Natural killer cell (primary cell): ENCODE measurements around the gene TSHZ3. TPM values are rescaled to one million over a fixed set of nuclear protein-coding genes. Genes with fewer than 3 reads are reported as not detected.

Experiments
- ATAC-seq, 3 donors: fragments of 150-1000 bp in 2 of 3; fragments of 200-7000 bp in 1 of 3; cut with Tn5 transposase; 1 replicate in 1 of 3; 2 replicates in 2 of 3; pipeline ENCODE4 v1.10.0; 2021; ENCODE audit warnings: mild to moderate bottlenecking in 2 of 3, moderate library complexity in 2 of 3
- DNase-seq, 2 donors: peaks; one replicate each; pipeline versions ENCODE4 v3.0.0 to v3.0.0-alpha.2; 2013 to 2021; ENCODE audit warnings: mixed read lengths in 1 of 2
- H3K27ac ChIP-seq: one replicate; pipeline ENCODE4 v1.5.1; 2013; ENCODE audit warnings: mild to moderate bottlenecking, low read length
- H3K27me3 ChIP-seq: one replicate; pipeline ENCODE4 v1.6.1; 2013; ENCODE audit warnings: low read length; ENCODE audit not compliant: control insufficient read depth, insufficient read depth
- H3K36me3 ChIP-seq: one replicate; pipeline ENCODE4 v1.6.1; 2013; ENCODE audit warnings: low read length; ENCODE audit not compliant: control insufficient read depth, insufficient read depth
- H3K4me1 ChIP-seq: one replicate; pipeline ENCODE4 v1.6.1; 2013; ENCODE audit warnings: low read length; ENCODE audit not compliant: control insufficient read depth, insufficient read depth
- H3K4me3 ChIP-seq: one replicate; pipeline ENCODE4 v1.5.1; 2013; ENCODE audit warnings: low read length
- H3K9me3 ChIP-seq: one replicate; pipeline ENCODE4 v1.6.1; 2013; ENCODE audit warnings: low read length; ENCODE audit not compliant: control insufficient read depth, insufficient read depth
- H3K27ac Mint-ChIP-seq, 2 donors: one replicate each; pipeline ENCODE4 v1.8.0; 2022; ENCODE audit warnings: mild to moderate bottlenecking in 2 of 2, mixed read lengths in 2 of 2, moderate library complexity in 1 of 2
- H3K27me3 Mint-ChIP-seq, 2 donors: one replicate each; pipeline ENCODE4 v1.8.0; 2022; ENCODE audit warnings: low read depth in 2 of 2, mixed read lengths in 2 of 2
- H3K36me3 Mint-ChIP-seq: one replicate; pipeline ENCODE4 v1.8.0; 2022; ENCODE audit warnings: mixed read lengths
- H3K4me1 Mint-ChIP-seq, 2 donors: one replicate each; pipeline ENCODE4 v1.8.0; 2022; ENCODE audit warnings: mixed read lengths in 2 of 2
- H3K4me3 Mint-ChIP-seq: one replicate; pipeline ENCODE4 v1.8.0; 2022; ENCODE audit warnings: mild to moderate bottlenecking, moderate library complexity, mixed read lengths
- H3K9me3 Mint-ChIP-seq, 2 donors: one replicate each; pipeline ENCODE4 v1.8.0; 2022; ENCODE audit warnings: mixed read lengths in 2 of 2
- WGBS: methylation state at CpG from one replicate; pipeline ENCODE4 v1.1.7; 2013; ENCODE audit warnings: missing lambda C conversion rate; ENCODE audit not compliant: insufficient coverage; 5-methylcytosine and 5-hydroxymethylcytosine counted together
- intact Hi-C: fragments of 100-400 bp; cut with micrococcal nuclease; formaldehyde crosslinking; loops from one replicate; pipeline ENCODE4 v1.14.2; 2022
- total RNA-seq, 4 donors: library from RNA; stranded (reverse); fragments of 120-200 nt in 1 of 4; gene quantifications; one replicate each; pipeline versions ENCODE4 v1.2.3 to v1.2.4, GENCODE V29; 2013 to 2022
- TF ChIP-seq, protein P1 (sequence below): fragments of 200-600 bp; IDR thresholded peaks from one replicate; pipeline ENCODE4 v1.8.0; 2022; ENCODE audit warnings: antibody characterized with exemption

Gene TSHZ3
- total RNA-seq, 3 donors from 2014 or later (not counting 1 experiment from before 2014, with no cell fraction given) = 5.3 to 8.1 (median 6.2) TPM

GRCh38 chr19:31249217-31249616, 100.0 kb downstream of the TSHZ3 start:
- TF ChIP-seq, protein P1, sequence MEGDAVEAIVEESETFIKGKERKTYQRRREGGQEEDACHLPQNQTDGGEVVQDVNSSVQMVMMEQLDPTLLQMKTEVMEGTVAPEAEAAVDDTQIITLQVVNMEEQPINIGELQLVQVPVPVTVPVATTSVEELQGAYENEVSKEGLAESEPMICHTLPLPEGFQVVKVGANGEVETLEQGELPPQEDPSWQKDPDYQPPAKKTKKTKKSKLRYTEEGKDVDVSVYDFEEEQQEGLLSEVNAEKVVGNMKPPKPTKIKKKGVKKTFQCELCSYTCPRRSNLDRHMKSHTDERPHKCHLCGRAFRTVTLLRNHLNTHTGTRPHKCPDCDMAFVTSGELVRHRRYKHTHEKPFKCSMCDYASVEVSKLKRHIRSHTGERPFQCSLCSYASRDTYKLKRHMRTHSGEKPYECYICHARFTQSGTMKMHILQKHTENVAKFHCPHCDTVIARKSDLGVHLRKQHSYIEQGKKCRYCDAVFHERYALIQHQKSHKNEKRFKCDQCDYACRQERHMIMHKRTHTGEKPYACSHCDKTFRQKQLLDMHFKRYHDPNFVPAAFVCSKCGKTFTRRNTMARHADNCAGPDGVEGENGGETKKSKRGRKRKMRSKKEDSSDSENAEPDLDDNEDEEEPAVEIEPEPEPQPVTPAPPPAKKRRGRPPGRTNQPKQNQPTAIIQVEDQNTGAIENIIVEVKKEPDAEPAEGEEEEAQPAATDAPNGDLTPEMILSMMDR = no peak
- Mint-ChIP-seq H3K27ac (no peak overlapping the region), H3K36me3 (no peaks in the 10 kb centered on the region), H3K4me3 (no peak overlapping the region), H3K27me3 (peaks cover 6 to 19% of the 10 kb centered on the region in 2 donors), H3K4me1 (no peaks in the 10 kb centered on the region), H3K9me3 (no peaks in the 10 kb centered on the region)
- H3K4me1 ChIP-seq = no peaks in the 10 kb centered on the region
- no peak overlapping the region for H3K27ac ChIP-seq
- no peak for DNase-seq
- no peaks in the 10 kb centered on the region for H3K27me3 ChIP-seq
- no peaks in the 10 kb centered on the region for H3K9me3 ChIP-seq
- intact Hi-C loops = no loop called here
- WGBS = 91% methylated on average over 4 of the region's 9 CpGs
- no peak overlapping the region for H3K4me3 ChIP-seq
- ATAC-seq = no peak
- no peaks in the 10 kb centered on the region for H3K36me3 ChIP-seq

DNA sequence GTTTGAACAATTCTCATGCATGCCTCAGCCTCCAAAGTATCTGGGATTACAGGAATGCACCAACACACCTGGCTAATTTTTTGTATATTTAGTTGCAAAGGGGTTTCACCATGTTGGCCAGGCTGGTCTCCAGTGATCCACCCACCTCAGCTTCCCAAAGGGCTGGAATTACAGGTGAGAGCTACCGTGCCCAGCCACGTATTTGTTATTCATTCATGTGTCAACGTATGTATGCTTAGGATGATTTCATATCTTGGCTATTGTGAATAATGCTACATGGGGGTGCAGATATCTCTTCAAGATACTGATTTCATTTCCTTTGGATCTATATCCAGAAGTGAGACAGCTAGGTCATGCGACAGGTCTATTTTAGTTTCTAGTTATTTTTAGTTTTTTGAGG, 113.4 kb downstream of the TSHZ3 start:
- Mint-ChIP-seq H3K27me3 (peaks cover 14 to 59% of the 10 kb centered on the region in 2 donors), H3K4me1 (no peaks in the 10 kb centered on the region), H3K4me3 (no peak overlapping the region), H3K9me3 (peaks cover 0 to 2% of the 10 kb centered on the region in 2 donors), H3K27ac (no peak overlapping the region), H3K36me3 (no peaks in the 10 kb centered on the region)
- Histone ChIP-seq H3K9me3 (no peaks in the 10 kb centered on the region), H3K27me3 (no peaks in the 10 kb centered on the region), H3K27ac (no peak overlapping the region), H3K4me3 (no peak overlapping the region), H3K36me3 (no peaks in the 10 kb centered on the region), H3K4me1 (no peaks in the 10 kb centered on the region)
- 92% methylated on average over 3 of the region's 4 CpGs for WGBS
- TF ChIP-seq, protein P1 = no peak
- intact Hi-C loops = no loop called here
- ATAC-seq = no peak
- no peak for DNase-seq

DNA sequence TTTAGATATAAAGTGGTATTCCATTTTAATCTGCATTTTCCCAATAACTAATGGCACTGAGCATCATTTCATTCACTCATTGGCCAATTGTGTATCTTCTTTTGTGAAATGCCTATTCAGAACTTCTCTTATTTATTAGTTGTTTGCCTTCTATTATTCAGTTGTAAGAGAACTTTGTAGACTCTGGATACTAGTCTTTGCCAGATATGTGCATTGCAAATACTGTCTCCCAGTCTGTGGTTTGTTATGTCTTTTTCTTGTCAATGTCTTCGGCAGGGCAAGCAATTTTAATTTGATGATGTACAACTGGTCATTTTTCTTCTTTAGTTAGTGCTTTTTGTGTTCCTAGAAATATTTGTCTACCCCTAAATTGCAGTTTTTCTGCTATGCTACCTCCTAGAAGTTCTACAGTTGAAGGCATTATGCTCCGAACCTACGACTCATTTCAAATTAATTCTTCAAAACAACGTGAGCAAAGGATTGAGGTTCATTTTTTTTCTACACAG, 115.9 kb downstream of the TSHZ3 start:
- H3K4me3 ChIP-seq = no peak overlapping the region
- no peak overlapping the region for H3K27ac ChIP-seq
- no peaks in the 10 kb centered on the region for H3K4me1 Mint-ChIP-seq
- H3K36me3 Mint-ChIP-seq = no peaks in the 10 kb centered on the region
- WGBS = 87% methylated on average over 4 of the region's 4 CpGs
- DNase-seq (no peak), ATAC-seq (no peak)
- H3K4me1 ChIP-seq = no peaks in the 10 kb centered on the region
- H3K27me3 Mint-ChIP-seq = peaks cover 10 to 51% of the 10 kb centered on the region in 2 donors
- no peak overlapping the region for H3K27ac Mint-ChIP-seq
- intact Hi-C loops = no loop called here
- H3K27me3 ChIP-seq = no peaks in the 10 kb centered on the region
- no peak overlapping the region for H3K4me3 Mint-ChIP-seq
- no peaks in the 10 kb centered on the region for H3K9me3 Mint-ChIP-seq
- no peaks in the 10 kb centered on the region for H3K9me3 ChIP-seq
- TF ChIP-seq, protein P1 = no peak
- no peaks in the 10 kb centered on the region for H3K36me3 ChIP-seq

- TF ChIP-seq, protein P1 = no peak
- Histone ChIP-seq H3K36me3 (no peaks in the 10 kb centered on the region), H3K27ac (no peak overlapping the region), H3K4me3 (no peak overlapping the region), H3K4me1 (no peaks in the 10 kb centered on the region), H3K27me3 (no peaks in the 10 kb centered on the region), H3K9me3 (no peaks in the 10 kb centered on the region)
- WGBS = 100% methylated on average over 2 of the region's 3 CpGs
- Mint-ChIP-seq H3K27ac (no peak overlapping the region), H3K4me3 (no peak overlapping the region), H3K27me3 (peaks cover 10 to 51% of the 10 kb centered on the region in 2 donors), H3K36me3 (no peaks in the 10 kb centered on the region), H3K9me3 (no peaks in the 10 kb centered on the region), H3K4me1 (no peaks in the 10 kb centered on the region)
- intact Hi-C loops = no loop called here
- no peak for DNase-seq
- ATAC-seq = no peak
Measured at GRCh38 chr19:31232871-31233270, 116.4 kb downstream of the TSHZ3 start.
